ENCODE measurements around the gene ANKS1B.
"Not testable (repeated sequence)": the region's sequence is repeated elsewhere in the genome, so short reads cannot be mapped to it uniquely, and the experiment has no call there.

The ANKS1B gene

GRCh38 chr12:99253068-99253467, 731.7 kb downstream of the ANKS1B start:
- no peak for DNase-seq

DNA sequence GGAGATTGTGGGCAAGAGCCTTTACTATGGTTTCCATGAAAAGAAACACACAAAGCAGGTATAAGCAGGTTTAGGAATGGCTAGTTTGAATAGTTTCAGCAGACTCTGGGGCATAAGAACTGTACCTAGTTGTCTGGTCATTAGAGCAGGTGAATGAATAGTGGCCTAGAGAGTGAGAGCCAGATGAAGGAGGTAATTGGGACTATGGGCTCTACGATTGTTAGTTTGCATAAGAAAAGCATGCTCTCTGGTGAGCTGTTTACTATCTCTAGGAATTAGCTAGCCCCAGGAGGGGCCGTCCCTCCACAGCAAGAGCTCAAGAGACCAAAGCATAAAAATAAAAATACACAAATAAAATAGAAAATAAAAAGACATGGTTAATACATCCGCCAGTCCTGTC, 734.6 kb downstream of the ANKS1B start:
- DNase-seq: no peak

- DNase-seq: no peak
Observed at GRCh38 chr12:99249543-99249942, 735.2 kb downstream of the ANKS1B start.

DNA sequence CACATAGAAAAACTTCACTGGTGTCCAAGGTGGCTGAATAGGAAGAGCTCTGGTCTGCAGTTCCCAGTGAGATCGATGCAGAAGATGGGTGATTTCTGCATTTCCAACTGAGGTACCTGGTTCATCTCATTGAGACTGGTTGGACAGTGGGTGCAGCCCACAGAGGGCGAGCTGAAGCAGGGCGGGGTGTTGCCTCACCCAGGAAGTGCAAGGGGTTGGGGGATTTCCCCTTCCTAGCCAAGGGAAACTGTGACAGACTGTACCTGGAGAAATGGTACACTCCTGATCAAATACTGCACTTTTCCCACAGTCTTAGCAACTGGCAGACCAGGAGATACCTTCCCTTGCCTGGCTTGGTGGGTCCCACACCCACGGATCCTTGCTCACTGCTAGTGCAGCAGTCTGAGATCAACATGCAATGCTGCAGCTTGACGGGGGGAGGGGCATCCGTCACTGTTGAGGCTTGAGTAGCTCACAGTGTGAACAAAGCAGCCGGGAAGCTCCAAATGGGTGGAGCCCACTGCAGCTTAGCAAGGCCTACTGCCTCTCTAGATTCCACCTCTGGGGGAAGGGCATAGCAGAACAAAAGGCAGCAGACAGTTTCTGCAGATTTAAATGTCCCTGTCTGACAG, 746.7 kb downstream of the ANKS1B start:
- not testable (repeated sequence) for DNase-seq

GRCh38 chr12:99235381-99235780, 749.4 kb downstream of the ANKS1B start:
- no peak for DNase-seq

- DNase-seq: no peak
Observed at GRCh38 chr12:99234702-99235101, 750.0 kb downstream of the ANKS1B start.

GRCh38 chr12:99232324-99232723, 752.4 kb downstream of the ANKS1B start:
- no peak for DNase-seq

DNA sequence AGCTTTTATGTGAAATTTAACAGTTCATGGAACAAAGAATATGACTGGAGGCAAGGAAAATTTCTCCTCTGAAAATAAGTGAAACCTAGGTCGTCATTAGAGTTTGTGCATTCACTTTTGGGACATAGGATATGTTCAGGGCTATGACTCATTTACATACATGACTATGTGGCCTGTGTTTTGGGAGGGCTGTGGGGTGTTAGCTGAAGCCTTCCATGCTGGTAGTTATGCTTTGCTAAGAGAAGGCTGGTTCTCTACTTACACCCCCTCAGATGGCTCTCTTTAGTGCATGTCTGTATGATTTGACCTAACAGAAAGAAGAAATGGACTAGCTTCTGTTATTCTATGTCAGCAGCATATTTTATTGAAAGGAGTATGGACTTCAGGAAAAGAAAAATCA, 753.7 kb downstream of the ANKS1B start:
- DNase-seq: no peak

DNA sequence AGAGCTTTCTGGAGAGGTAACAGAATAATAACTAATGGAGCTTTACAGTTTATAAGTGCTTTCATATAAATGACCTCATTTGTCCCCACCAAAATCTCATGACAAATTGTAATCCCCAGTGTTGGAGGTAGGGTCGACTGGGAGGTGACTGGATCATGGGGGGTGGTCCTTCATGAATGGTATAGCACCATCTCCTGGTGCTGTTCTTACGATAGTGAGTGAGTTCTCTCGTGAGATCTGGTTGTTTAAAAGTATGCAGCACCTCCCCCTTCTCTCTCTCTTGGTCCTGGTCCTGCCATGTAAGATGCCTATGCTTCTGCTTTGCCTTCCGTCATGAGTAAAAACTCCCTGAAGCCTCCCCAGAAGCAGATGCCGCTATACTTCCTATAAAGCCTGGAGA, 760.5 kb downstream of the ANKS1B start:
- DNase-seq: no peak

DNA sequence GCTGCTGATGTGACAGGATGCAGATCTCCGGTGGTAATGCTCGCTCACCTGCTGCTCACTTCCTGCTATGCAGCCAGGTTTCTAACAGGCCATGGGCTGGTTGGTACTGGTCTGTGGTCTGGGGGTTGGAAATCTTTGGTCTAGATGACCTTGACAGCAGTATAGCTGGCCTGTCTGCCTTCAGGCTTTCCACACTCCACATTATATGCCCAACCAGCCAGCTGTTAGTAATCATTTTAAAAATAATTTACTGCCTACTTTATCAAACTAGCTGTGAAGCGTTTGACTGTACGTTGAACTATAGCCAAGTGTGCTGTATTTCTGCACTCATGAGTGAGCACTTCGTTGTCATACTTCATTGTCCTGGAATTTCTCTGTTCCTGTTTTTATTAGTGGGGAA, 761.2 kb downstream of the ANKS1B start:
- no peak for DNase-seq

DNA sequence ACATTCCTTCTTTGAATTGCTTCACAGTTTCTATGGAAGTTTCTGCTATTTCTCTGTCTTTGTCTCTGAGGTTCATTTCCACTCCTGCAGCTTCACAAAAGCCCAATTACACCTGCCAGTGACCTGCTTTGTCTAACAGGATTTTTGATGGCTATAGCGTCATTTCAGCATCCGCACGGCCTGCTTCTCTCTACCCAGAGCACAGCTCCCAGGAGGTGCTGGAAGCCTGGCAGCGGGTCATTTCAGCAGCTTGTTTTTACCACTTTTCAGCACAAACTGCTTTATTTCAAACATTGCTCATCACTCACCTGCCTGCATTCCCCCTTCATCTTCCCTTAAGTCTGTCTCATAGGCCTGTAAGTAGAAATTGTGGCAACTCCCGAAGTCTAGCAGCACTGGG, 771.7 kb downstream of the ANKS1B start:
- no peak for DNase-seq

DNA sequence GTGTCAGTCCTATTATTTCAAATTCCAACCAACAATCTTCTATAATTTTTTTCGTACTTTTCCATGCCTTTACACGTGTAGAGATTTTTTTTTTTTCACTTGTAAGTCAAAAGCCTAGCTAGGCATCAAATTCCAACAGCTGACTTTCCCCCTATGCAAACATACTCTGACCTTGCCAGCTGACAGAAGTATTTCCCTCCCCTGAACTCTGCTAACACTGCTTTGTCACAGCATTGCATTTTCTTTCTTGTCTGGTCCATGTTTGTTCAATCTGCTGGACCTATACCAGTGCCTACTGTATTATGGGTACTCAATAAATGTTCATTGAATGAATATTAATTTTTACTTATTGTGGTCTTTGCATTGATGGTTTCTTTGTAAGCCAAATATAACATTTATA, 772.5 kb downstream of the ANKS1B start:
- DNase-seq: no peak

DNA sequence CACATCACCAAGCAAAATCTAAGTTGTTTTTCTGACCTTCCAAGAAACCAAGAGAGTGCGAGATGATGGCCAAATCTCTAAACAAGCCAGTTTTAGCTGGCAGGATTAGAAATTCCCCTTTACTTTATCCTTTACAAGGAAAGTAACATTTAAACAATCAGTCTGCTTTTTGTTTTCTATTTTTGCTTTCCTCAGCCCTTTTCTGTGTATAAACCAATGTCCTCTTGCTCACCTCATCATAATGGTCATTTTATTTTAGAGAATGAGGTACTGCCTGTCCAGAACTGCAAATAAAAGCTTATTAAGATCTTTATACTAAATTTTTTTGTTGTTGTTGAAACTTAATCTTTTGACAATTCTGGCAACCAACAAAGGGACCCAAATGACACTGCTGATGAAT, 779.6 kb downstream of the ANKS1B start:
- no peak for DNase-seq

DNA sequence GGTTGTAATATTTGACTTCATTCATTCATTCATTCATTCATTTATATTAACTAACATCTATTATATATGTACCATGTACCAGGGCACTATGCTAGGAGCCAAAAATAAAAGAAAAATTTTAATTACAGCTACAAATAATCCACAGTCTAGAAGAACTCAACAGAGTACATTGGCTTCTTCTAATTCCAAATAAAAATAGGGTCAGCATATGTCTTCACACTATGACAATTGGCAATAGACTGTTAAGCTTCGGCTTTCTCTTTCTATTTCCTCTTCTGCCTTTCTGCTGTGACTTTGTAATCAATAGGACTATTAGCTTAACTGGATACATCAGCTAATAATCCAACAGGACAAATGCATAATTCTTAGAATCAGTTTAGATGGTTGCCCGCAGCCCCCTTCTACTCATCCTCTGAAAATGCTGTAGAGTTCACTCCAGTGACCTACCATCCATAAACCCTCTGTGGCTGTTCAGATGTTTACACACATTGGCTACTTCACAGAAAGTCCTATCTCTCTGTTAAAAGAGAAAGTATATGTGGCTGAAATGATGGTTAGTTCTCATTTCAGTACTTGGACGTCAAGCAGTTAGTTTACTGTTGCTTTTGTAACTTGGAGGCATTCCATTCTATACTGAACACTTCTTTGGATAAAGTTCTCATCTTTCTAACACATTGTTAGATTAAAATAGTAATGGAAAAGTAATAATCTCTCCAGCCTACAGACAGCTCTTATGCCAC, 782.7 kb downstream of the ANKS1B start:
- DNase-seq: no peak

GRCh38 chr12:99200711-99201384, 783.9 kb downstream of the ANKS1B start:
- no peak for DNase-seq

GRCh38 chr12:99195474-99195873, 789.3 kb downstream of the ANKS1B start:
- DNase-seq: no peak

DNA sequence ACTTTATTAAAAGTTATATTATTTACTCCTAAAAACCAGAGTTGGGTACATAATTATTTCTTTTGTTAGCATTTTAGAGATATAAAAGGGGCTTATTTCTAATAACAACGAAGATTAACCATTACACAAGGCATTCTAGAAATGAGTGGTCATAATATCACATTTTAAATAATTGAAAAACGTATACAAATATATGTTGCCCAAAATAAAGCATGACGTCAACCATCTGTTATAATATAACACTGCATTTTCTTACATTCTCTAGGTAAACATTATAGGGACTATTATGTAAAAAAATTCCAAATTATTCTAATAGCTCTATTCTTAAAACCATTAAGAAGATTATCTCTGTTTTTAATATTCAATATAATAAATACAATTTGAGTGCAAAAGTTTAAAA, 792.2 kb downstream of the ANKS1B start:
- DNase-seq: no peak

- no peak for DNase-seq
Observed at GRCh38 chr12:99176871-99177270, 807.9 kb downstream of the ANKS1B start.

DNA sequence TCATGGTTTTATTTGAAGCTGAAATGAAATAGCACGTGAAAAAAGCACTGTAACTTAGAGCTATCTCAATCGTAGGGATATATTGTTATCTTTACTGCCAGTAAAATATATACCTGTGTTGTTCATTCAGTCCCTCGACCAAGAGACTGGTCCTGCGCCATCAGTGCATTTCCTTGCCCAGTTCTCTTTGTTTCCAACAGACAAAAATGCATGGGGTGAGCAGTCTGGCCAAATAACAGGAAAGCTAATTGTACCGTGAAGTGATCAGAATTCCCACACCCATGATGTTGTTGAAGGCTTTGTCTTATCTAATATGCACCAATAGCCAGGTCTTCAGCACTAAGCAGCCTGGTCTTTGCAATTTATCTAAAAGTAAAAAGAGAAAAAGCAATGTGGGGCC, 814.3 kb downstream of the ANKS1B start:
- DNase-seq: no peak

DNA sequence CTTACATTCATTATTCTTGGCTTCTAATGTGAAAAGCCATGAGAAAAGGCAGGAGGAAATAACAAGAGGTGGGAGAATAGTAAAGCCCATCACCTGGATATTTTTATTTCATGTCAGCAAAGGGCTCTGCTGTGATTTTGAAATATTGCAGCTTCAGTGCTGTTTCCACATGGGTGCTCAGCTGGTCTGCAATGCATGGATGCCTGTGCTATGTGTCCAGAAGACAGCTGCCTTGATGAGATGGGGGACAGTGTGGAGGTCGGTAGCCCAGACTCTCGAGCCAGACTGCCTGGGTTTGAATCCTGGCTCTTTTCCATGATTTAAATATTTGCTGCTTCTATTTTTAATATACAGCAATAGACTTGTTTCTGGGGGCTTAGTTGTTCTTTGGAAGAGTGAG, 814.7 kb downstream of the ANKS1B start:
- no peak for DNase-seq

DNA sequence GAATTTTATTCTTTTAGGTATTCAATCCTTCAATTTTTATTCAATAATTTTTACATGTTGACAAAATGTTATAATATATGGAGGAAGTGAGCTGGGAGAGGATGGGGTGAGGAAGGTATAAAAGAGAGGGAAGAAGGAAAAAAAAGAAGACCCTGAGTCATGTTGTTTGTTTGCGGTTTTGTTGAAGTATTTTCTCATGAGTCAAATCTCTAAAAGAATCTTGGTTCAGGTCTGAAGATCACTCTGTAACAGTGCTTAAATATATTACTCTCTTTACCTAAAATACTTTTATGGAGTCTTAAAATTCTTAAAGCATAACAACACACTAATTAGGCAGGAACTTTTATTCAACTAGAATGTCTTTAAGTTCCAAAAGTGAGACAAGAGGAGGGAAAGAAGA, 826.8 kb downstream of the ANKS1B start:
- DNase-seq: no peak

DNA sequence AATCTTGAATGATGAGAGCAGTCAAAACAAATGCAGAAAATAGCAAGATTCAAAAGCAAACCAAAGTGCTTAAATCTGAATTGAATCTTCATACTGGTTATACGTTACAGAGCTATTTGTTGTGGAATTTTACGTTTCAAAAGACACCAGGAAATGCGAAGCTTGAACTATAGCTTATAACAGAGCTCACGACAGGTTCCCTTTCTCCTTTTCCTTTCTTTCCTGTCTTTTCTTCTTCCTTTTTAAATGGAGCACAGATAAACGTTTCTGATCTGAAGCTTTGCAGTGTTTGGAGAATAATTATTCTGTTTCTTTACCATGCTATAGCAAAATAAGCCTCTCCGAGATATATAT, 829.8 kb downstream of the ANKS1B start:
- no peak for DNase-seq

- no peak for DNase-seq
Observed at GRCh38 chr12:99154216-99154982, 830.3 kb downstream of the ANKS1B start.

DNA sequence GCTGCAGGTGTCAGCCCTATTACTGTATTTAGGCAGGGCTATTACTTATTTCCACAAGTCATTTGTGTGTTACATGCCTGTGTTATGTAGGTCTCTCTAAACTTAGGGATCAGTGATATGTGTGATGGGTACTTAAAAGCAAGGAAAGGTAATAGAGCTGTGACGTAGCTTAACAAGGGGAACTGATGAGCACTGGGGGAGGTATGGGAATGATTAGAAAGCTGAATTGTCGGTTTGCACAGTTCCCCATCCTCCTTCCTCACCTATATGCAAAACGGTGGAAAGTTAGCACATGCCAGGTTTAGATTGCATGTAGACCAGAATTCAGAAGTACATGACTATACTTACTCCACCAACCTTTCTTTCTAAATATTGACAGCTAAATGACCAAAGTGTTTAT, 831.4 kb downstream of the ANKS1B start:
- DNase-seq: no peak
